Measurements from ENCODE around the gene CEPT1. TPM values are rescaled to one million over a fixed set of nuclear protein-coding genes. Genes with fewer than 3 reads are reported as not detected.
"Not testable (repeated sequence)": the region's sequence is repeated elsewhere in the genome, so short reads cannot be mapped to it uniquely, and the experiment has no call there.

The CEPT1 gene
- total and polyA plus RNA-seq, 2 experiments from 2014 or later: 15.9 to 21.0 TPM

DNA sequence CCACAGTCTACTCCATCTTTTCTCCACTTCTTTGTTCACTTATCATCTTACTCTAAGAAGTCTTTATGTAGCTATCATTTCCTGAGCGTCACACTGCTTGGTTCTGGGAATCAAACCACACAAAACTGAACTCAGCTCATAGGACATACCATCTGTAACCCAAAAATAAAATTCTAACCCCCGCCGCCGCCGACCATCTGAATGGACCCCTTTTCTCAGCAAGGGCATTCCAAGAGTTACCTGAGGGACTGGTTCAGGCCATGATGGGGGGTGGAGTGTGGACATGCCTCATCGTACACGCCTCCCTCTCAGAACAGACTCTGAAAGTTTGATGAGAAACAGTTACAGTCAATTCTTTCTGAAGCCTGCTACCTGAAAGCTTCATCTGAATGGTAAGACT lies 74.9 kb downstream of the CEPT1 start:
- no peak for DNase-seq (ENCODE audit: low read depth in 1 of 2, low spot score in 1 of 2)
- no peak overlapping the region for H3K27ac ChIP-seq
- TF ChIP-seq, protein P1, sequence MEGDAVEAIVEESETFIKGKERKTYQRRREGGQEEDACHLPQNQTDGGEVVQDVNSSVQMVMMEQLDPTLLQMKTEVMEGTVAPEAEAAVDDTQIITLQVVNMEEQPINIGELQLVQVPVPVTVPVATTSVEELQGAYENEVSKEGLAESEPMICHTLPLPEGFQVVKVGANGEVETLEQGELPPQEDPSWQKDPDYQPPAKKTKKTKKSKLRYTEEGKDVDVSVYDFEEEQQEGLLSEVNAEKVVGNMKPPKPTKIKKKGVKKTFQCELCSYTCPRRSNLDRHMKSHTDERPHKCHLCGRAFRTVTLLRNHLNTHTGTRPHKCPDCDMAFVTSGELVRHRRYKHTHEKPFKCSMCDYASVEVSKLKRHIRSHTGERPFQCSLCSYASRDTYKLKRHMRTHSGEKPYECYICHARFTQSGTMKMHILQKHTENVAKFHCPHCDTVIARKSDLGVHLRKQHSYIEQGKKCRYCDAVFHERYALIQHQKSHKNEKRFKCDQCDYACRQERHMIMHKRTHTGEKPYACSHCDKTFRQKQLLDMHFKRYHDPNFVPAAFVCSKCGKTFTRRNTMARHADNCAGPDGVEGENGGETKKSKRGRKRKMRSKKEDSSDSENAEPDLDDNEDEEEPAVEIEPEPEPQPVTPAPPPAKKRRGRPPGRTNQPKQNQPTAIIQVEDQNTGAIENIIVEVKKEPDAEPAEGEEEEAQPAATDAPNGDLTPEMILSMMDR (IDR thresholded peaks at IDR 0.05; ENCODE audit: low read depth, low read length): no peak
- H3K36me3 ChIP-seq: no peaks in the 10 kb centered on the region
- H3K4me1 ChIP-seq (ENCODE audit: low read depth): peaks cover 17% of the 10 kb centered on the region
- no peaks in the 10 kb centered on the region for H3K27me3 ChIP-seq
- H3K4me3 ChIP-seq: no peak overlapping the region
- H3K9me3 ChIP-seq (ENCODE audit: low read depth): no peaks in the 10 kb centered on the region

DNA sequence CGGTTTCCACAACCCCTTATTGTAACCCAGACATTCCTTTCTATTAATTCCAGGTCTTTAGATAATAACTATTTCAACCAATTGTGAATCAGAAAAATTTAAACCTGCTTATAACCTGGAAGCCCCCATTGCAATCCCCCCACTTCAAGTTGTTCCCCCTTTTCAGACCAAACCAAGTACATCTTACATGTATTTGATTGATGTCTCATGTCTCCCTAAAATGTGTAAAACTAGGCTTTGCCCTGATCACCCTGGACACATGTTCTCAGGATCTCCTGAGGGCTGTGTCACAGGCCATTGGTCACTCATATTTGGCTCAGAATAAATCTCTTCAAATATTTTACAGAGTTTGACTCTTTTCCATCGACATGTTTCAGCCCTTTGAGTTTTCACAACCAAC lies 75.3 kb downstream of the CEPT1 start:
- not testable (repeated sequence) for H3K36me3 ChIP-seq; H3K4me3 ChIP-seq; H3K27ac ChIP-seq; DNase-seq (ENCODE audit: low read depth in 1 of 2, low spot score in 1 of 2); H3K27me3 ChIP-seq; H3K9me3 ChIP-seq (ENCODE audit: low read depth)
- H3K4me1 ChIP-seq (ENCODE audit: low read depth): peaks cover 20% of the 10 kb centered on the region

DNA sequence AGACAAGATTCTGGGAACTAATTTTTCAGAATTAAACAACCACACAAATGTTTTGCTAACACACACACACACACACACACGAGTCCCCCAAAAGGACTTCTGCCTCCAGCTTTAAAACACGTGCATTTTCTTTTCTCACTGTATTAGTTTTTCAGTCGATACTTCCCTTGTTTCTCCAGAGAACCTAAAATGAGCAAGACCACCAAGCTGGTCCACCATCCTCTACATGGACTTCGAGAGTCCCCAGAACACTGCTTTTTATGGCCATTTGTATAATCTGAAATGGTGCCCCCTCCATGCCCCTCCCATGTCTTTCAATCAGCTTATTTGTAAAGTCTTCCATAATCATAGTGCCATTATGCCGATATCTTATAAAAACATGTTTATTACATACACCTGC lies 76.7 kb downstream of the CEPT1 start:
- Histone ChIP-seq H3K4me3 (no peak overlapping the region), H3K27me3 (no peaks in the 10 kb centered on the region), H3K9me3 (ENCODE audit: low read depth) (no peaks in the 10 kb centered on the region), H3K27ac (no peak overlapping the region), H3K4me1 (ENCODE audit: low read depth) (peaks cover 20% of the 10 kb centered on the region), H3K36me3 (no peaks in the 10 kb centered on the region)
- TF ChIP-seq, protein P1 (IDR thresholded peaks at IDR 0.05; ENCODE audit: low read depth, low read length): no peak
- no peak for DNase-seq (ENCODE audit: low read depth in 1 of 2, low spot score in 1 of 2)

DNA sequence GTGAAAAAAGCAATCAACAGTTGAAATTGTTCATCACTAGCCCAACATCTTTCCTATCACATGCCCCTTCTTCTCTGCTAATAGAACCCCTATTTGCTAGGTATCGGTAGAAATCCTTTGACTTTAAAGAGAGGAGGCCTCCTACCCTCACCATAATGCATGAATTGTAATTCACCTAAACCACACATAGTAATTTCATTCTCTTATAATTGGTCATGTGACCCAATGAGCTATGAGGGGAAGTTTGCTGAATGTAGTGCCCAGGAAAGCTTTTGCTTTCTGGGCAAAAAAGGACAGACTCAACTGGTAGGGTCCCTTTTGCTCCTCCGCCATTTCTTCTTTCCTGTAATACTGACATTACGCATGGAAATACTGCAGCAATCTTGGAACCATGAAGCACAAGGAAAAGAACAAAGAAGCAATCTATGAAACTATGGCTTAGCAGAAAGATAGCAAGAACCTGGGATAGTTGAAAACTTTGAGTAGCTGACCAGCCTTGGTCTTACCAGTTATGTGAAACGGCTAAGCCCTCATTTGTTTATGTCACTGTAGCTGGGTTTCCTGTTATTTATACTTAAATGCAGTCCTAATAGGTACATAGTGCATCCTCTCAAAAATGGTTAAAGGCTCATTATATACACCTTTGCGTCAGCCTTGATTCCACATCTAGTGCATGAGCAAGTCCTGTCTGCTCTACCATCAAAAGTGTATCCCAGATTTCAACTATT lies 77.3 kb downstream of the CEPT1 start:
- H3K36me3 ChIP-seq: no peaks in the 10 kb centered on the region
- H3K27ac ChIP-seq: no peak overlapping the region
- no peak overlapping the region for H3K4me3 ChIP-seq
- TF ChIP-seq, protein P1 (IDR thresholded peaks at IDR 0.05; ENCODE audit: low read depth, low read length): no peak
- peaks cover 20% of the 10 kb centered on the region for H3K4me1 ChIP-seq (ENCODE audit: low read depth)
- H3K27me3 ChIP-seq: no peaks in the 10 kb centered on the region
- H3K9me3 ChIP-seq (ENCODE audit: low read depth): no peaks in the 10 kb centered on the region
- DNase-seq (ENCODE audit: low read depth in 1 of 2, low spot score in 1 of 2): no peak

DNA sequence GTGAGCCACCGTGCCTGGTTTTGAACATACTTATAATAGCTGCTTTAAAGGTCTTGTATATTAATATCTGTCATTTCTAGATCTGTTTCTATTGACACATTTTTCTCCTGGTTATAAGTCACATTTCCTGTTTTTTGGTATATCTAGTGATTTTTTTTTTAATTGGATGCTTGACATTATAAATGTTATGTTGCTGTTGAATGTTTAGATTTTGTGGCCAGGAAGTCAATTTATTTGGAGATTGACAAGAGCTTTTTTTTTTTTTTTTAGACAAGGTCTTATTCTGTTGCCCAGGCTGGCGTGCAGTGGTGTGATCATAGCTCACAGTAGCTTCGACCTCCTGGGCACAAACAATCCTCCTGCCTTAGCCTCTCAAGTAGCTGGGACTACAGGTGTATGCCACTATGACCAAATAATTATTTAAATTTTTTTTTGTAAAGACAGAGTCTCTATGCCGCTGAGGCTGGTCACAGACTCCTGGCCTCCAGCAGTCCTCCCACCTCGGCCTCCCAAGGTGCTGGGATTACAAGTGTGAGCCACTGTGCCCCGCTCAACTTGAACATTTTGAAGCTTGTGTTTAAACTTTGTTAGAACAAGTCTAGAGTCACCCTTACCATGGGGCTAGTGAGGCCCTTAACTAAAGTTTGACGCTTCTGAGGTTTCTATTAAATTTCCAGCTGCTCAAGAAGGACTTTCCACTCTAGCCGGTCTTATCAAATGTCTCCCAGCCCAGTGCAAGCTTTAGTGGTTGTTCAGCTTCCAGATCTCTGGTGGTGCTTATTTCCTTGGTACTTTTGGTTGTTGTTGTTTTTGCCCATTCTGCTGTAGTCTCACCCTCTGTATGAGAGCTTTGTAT lies 78.9 kb downstream of the CEPT1 start:
- Histone ChIP-seq H3K36me3 (no peaks in the 10 kb centered on the region), H3K4me3 (no peak overlapping the region), H3K4me1 (ENCODE audit: low read depth) (peaks cover 20% of the 10 kb centered on the region), H3K9me3 (ENCODE audit: low read depth) (no peaks in the 10 kb centered on the region), H3K27me3 (no peaks in the 10 kb centered on the region), H3K27ac (peak overlapping the region; percentile 72)
- TF ChIP-seq, protein P1 (IDR thresholded peaks at IDR 0.05; ENCODE audit: low read depth, low read length): no peak
- DNase-seq (ENCODE audit: low read depth in 1 of 2, low spot score in 1 of 2): no peak

Measured in cardiac muscle cell (in vitro differentiated cells and primary cell).